Fibroblast of skin of right quadriceps (primary cell): Measurements from ENCODE around the gene MISP3.
"Not testable (repeated sequence)": the region's sequence is repeated elsewhere in the genome, so short reads cannot be mapped to it uniquely, and the experiment has no call there.

ENCODE experiments used
- DNase-seq: peaks from one replicate; pipeline ENCODE4 v3.0.0-alpha.2; 2013

Gene MISP3

GRCh38 chr19:14072535-14073260 lies at the start of gene MISP3:
Gene MISP3 (plus strand): TSS chr19:14072786. CDS start chr19:14073310, 524 bp downstream.
- DNase-seq = no peak

GRCh38 chr19:14023404-14024235 lies 49.0 kb upstream of the MISP3 start:
- peak; percentile 53 for DNase-seq

- DNase-seq = not testable (repeated sequence)
These were observed 45.9 kb upstream of the MISP3 start for GRCh38 chr19:14026652-14027192.

- DNase-seq = no peak
These were observed 44.6 kb upstream of the MISP3 start, which contains the start of gene RLN3 for GRCh38 chr19:14027856-14028450. Gene RLN3 (plus strand): TSS chr19:14028148. CDS start chr19:14028205, 57 bp downstream.

GRCh38 chr19:14028901-14029300 lies 43.7 kb upstream of the MISP3 start:
- no peak for DNase-seq

GRCh38 chr19:14030997-14031718 lies 41.4 kb upstream of the MISP3 start:
- no peak for DNase-seq

GRCh38 chr19:14031719-14032480 lies 40.7 kb upstream of the MISP3 start, which contains the start of gene IL27RA:
Gene IL27RA (plus strand): TSS chr19:14031762. CDS start chr19:14031873, 111 bp downstream.
- DNase-seq = peak; percentile 61

- DNase-seq = no peak
These were observed 38.6 kb upstream of the MISP3 start for GRCh38 chr19:14033946-14034345.

GRCh38 chr19:14035159-14035558 lies 37.4 kb upstream of the MISP3 start:
- not testable (repeated sequence) for DNase-seq

- DNase-seq = peak; percentile 26
These were observed 36.9 kb upstream of the MISP3 start for GRCh38 chr19:14035706-14036105.

GRCh38 chr19:14039181-14039580 lies 33.4 kb upstream of the MISP3 start:
- no peak for DNase-seq

- DNase-seq = peak; percentile 51
These were observed 29.7 kb upstream of the MISP3 start for GRCh38 chr19:14042659-14043608.

GRCh38 chr19:14047866-14048265 lies 24.7 kb upstream of the MISP3 start:
- not testable (repeated sequence) for DNase-seq

GRCh38 chr19:14048443-14049153 lies 24.0 kb upstream of the MISP3 start:
- DNase-seq = no peak

- no peak for DNase-seq
These were observed 22.1 kb upstream of the MISP3 start for GRCh38 chr19:14050512-14050911.

- DNase-seq = not testable (repeated sequence)
These were observed 21.6 kb upstream of the MISP3 start for GRCh38 chr19:14050961-14051360.

GRCh38 chr19:14051980-14052379 lies 20.6 kb upstream of the MISP3 start:
- no peak for DNase-seq

- no peak for DNase-seq
These were observed 20.1 kb upstream of the MISP3 start for GRCh38 chr19:14052470-14052869.

- DNase-seq = no peak
These were observed 19.6 kb upstream of the MISP3 start for GRCh38 chr19:14053032-14053431.

- no peak for DNase-seq
These were observed 19.1 kb upstream of the MISP3 start for GRCh38 chr19:14053500-14053899.
